PFSK-1 (cell line): ENCODE data around the gene LDAH.

Experiments used
- POLR2AphosphoS5 ChIP-seq: IDR thresholded peaks from 2 replicates; pipeline ENCODE4 v1.6.1; 2012; ENCODE audit warnings: low read depth, mild to moderate bottlenecking, control low read depth, low read length, moderate library complexity
- REST ChIP-seq, 2 experiments: IDR thresholded peaks; 2 replicates each; pipeline versions ENCODE4 v1.6.1 to v1.8.0; 2011 to 2012; ENCODE audit warnings: low read depth in 2 of 2, low read length in 2 of 2, control low read depth in 1 of 2, inconsistent platforms in 1 of 2, mild to moderate bottlenecking in 1 of 2, moderate library complexity in 1 of 2; ENCODE audit not compliant: insufficient read depth in 1 of 2
- SIN3A ChIP-seq: IDR thresholded peaks from 2 replicates; pipeline ENCODE4 v1.6.1; 2012; ENCODE audit warnings: mild to moderate bottlenecking, low read length, moderate library complexity, borderline replicate concordance; ENCODE audit not compliant: insufficient read depth
- TAF1 ChIP-seq: IDR thresholded peaks from 2 replicates; pipeline ENCODE4 v1.6.1; 2012; ENCODE audit warnings: low read length, control low read depth, borderline replicate concordance; ENCODE audit not compliant: insufficient read depth

DNA sequence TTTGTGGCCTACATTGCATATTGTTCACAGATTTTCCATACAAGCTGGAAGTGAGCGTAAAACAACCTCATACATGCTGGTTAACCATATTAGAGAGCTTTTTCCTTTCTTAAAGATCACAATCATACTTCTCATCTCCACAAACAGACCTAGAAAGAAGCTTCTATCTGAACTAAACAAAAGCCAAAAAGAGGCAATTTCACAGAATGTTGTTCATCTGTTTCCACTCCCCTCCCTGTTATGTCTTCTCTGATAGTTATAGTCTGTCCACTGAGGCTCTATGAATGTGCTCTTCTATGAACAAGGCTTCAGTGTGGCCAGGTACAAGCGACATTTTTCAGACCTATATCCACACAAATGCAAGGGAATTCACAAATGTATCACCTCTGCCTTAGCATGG is 63.4 kb downstream of the LDAH start:
- TF ChIP-seq TAF1 (no peak), REST (IDR thresholded peaks at IDR 0.05; ENCODE audit: insufficient read depth in 1 of 2, low read depth in 2 of 2, low read length in 2 of 2) (no peak), POLR2AphosphoS5 (no peak), SIN3A (no peak)
